ENCODE results near the gene DMAP1.

DMAP1 gene

GRCh38 chr1:44239961-44240371, 26.7 kb downstream of the DMAP1 start:
- H3K4me3 ChIP-seq (ENCODE audit: low read length) = no peak overlapping the region
- no peak overlapping the region for H3K9ac ChIP-seq (ENCODE audit: low read length)
- no peaks in the 10 kb centered on the region for H4K20me1 ChIP-seq (ENCODE audit: insufficient read depth, low read length)
- no peaks in the 10 kb centered on the region for H3K4me1 ChIP-seq (ENCODE audit: low read length)
- TF ChIP-seq, protein P1, sequence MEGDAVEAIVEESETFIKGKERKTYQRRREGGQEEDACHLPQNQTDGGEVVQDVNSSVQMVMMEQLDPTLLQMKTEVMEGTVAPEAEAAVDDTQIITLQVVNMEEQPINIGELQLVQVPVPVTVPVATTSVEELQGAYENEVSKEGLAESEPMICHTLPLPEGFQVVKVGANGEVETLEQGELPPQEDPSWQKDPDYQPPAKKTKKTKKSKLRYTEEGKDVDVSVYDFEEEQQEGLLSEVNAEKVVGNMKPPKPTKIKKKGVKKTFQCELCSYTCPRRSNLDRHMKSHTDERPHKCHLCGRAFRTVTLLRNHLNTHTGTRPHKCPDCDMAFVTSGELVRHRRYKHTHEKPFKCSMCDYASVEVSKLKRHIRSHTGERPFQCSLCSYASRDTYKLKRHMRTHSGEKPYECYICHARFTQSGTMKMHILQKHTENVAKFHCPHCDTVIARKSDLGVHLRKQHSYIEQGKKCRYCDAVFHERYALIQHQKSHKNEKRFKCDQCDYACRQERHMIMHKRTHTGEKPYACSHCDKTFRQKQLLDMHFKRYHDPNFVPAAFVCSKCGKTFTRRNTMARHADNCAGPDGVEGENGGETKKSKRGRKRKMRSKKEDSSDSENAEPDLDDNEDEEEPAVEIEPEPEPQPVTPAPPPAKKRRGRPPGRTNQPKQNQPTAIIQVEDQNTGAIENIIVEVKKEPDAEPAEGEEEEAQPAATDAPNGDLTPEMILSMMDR (IDR thresholded peaks at IDR 0.05; ENCODE audit: low read depth, low read length) = no peak
- no peak for TF ChIP-seq EZH2phosphoT487 (IDR thresholded peaks at IDR 0.05; ENCODE audit: low read depth)
- H3K27ac ChIP-seq (ENCODE audit: low read length) = no peak overlapping the region
- H3K27me3 ChIP-seq (ENCODE audit: low read depth, low read length) = no peaks in the 10 kb centered on the region
- no peak overlapping the region for H2AFZ ChIP-seq (ENCODE audit: low read depth, low read length)
- H3K9me3 ChIP-seq (ENCODE audit: insufficient read depth, low read length) = no peaks in the 10 kb centered on the region
- H3K4me2 ChIP-seq (ENCODE audit: low read length) = no peak overlapping the region
- H3K36me3 ChIP-seq (replicated peaks; ENCODE audit: low read depth, low read length) = no peaks in the 10 kb centered on the region
- no peaks in the 10 kb centered on the region for H3K79me2 ChIP-seq (ENCODE audit: low read length)

GRCh38 chr1:44240802-44241671, 27.8 kb downstream of the DMAP1 start:
- no peaks in the 10 kb centered on the region for H4K20me1 ChIP-seq (ENCODE audit: insufficient read depth, low read length)
- no peaks in the 10 kb centered on the region for H3K79me2 ChIP-seq (ENCODE audit: low read length)
- H3K27me3 ChIP-seq (ENCODE audit: low read depth, low read length) = no peaks in the 10 kb centered on the region
- no peaks in the 10 kb centered on the region for H3K36me3 ChIP-seq (replicated peaks; ENCODE audit: low read depth, low read length)
- no peaks in the 10 kb centered on the region for H3K9me3 ChIP-seq (ENCODE audit: insufficient read depth, low read length)
- no peak overlapping the region for H3K4me2 ChIP-seq (ENCODE audit: low read length)
- no peak overlapping the region for H3K9ac ChIP-seq (ENCODE audit: low read length)
- no peak overlapping the region for H3K27ac ChIP-seq (ENCODE audit: low read length)
- H2AFZ ChIP-seq (ENCODE audit: low read depth, low read length) = no peak overlapping the region
- H3K4me3 ChIP-seq (ENCODE audit: low read length) = no peak overlapping the region
- no peaks in the 10 kb centered on the region for H3K4me1 ChIP-seq (ENCODE audit: low read length)
- TF ChIP-seq, protein P1 (IDR thresholded peaks at IDR 0.05; ENCODE audit: low read depth, low read length) = no peak
- no peak for TF ChIP-seq EZH2phosphoT487 (IDR thresholded peaks at IDR 0.05; ENCODE audit: low read depth)

DNA sequence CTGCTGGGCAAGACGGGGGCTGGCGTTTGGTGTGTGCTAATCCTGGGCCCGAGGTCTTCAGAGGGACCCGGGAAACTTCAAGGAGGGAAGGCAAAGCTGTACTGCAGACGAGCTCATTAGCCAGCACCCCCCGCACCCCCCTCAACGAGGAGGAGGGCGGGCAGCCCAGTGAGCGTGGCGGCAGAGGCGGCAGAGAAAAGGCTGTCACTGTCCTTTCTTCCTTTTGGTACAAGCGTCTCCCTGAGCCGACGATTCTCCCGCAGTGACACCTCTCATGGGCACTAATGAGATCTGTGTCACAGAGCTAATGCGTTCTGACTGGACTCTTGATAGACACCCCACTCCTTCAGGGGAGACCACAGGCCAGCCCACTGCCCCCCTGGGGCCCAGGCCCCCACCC, 29.5 kb downstream of the DMAP1 start:
- no peaks in the 10 kb centered on the region for H3K36me3 ChIP-seq (replicated peaks; ENCODE audit: low read depth, low read length)
- no peaks in the 10 kb centered on the region for H3K79me2 ChIP-seq (ENCODE audit: low read length)
- TF ChIP-seq, protein P1 (IDR thresholded peaks at IDR 0.05; ENCODE audit: low read depth, low read length) = no peak
- TF ChIP-seq EZH2phosphoT487 (IDR thresholded peaks at IDR 0.05; ENCODE audit: low read depth) = no peak
- H3K27me3 ChIP-seq (ENCODE audit: low read depth, low read length) = no peaks in the 10 kb centered on the region
- H3K27ac ChIP-seq (ENCODE audit: low read length) = no peak overlapping the region
- H3K9me3 ChIP-seq (ENCODE audit: insufficient read depth, low read length) = no peaks in the 10 kb centered on the region
- no peaks in the 10 kb centered on the region for H3K4me1 ChIP-seq (ENCODE audit: low read length)
- no peak overlapping the region for H2AFZ ChIP-seq (ENCODE audit: low read depth, low read length)
- no peak overlapping the region for H3K4me3 ChIP-seq (ENCODE audit: low read length)
- H3K9ac ChIP-seq (ENCODE audit: low read length) = no peak overlapping the region
- no peaks in the 10 kb centered on the region for H4K20me1 ChIP-seq (ENCODE audit: insufficient read depth, low read length)
- H3K4me2 ChIP-seq (ENCODE audit: low read length) = no peak overlapping the region

DNA sequence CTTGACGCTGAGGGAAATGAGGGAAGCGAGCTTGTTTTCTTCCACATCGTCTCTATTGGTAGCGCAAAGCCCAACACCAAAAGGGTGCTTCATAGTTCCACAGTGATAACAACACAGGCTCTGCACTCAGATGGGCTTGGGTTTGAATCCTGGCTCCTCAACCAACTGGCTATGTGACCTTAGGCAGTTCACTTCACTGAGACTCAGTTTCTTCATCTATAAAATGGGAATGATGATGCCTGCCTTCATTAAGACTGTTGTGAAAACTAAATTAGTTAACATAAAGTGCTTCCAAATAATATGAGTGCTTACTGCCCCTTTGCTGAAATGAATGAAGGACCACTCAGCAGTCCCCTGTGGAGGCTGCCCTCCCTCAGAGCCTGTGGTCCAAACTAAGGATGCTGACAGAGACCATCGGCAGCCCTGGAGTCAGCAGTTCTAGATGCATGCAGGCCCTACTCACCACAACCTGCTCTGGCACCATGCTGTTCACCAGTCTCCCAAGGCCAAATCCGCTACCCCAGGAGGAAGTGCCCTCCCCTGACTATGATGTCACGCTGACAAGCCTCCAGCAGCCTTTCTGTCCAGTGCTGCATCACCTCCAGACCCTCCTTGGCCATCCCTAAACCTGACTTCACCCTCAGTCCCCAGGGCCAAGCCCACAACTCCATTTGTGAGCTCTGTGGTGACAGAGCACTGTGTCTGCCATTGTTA, 30.7 kb downstream of the DMAP1 start:
- Histone ChIP-seq H3K4me1 (ENCODE audit: low read length) (no peaks in the 10 kb centered on the region), H3K4me3 (ENCODE audit: low read length) (no peak overlapping the region), H4K20me1 (ENCODE audit: insufficient read depth, low read length) (no peaks in the 10 kb centered on the region), H3K36me3 (replicated peaks; ENCODE audit: low read depth, low read length) (no peaks in the 10 kb centered on the region), H3K79me2 (ENCODE audit: low read length) (no peaks in the 10 kb centered on the region), H2AFZ (ENCODE audit: low read depth, low read length) (no peak overlapping the region), H3K27me3 (ENCODE audit: low read depth, low read length) (no peaks in the 10 kb centered on the region), H3K27ac (ENCODE audit: low read length) (no peak overlapping the region), H3K4me2 (ENCODE audit: low read length) (no peak overlapping the region), H3K9me3 (ENCODE audit: insufficient read depth, low read length) (no peaks in the 10 kb centered on the region), H3K9ac (ENCODE audit: low read length) (no peak overlapping the region)
- TF ChIP-seq, protein P1 (IDR thresholded peaks at IDR 0.05; ENCODE audit: low read depth, low read length) = no peak

All from OCI-LY3 (cell line).